ENCODE data around the gene JCHAIN.

DNA sequence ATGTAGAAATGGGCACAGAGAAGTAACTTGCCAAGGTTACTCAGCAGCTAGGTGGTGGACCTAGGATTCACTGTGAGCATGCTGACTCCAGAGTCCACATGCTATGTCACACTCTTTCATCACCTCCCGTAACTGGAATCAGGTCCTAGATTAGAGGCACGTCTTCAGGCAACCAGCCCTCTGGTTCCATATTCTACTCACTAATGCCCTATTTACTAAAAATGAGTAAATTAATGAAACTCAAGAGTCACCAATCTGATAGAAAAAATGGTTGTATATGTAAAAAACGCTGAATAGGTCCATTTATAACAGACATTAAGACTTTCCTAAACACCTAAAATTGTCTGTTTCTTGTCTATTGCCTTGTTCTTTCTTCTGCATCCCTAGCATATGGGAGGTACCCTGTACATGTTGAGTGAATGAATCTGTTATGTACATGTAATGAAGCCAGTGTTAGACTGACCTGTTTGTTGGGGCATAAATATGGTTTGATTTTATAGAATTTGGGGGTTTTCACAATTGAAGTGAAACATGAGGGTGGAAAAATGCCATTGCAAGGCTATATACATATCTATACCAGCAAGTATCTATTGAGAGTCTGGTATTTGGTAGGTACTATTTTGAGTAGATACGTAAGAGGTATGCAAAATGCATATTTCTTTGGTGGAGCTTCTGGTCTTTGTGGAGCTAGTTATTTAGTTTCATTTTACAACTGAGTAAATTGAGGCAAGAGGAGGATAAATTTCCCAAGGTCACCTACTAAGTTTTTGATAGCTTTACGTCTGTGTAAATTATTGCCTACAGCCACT, 48.0 kb upstream of the JCHAIN start:
- TF ChIP-seq ZFP30 (CRISPR knock-in tag; IDR thresholded peaks at IDR 0.05) (no peak), ZNF70 (CRISPR knock-in tag; IDR thresholded peaks at IDR 0.05) (no peak), ARNTL (CRISPR knock-in tag; IDR thresholded peaks at IDR 0.05; ENCODE audit: borderline replicate concordance, low read depth) (no peak), ZNF565 (CRISPR knock-in tag; conservative IDR thresholded peaks at IDR 0.05; ENCODE audit: low read depth) (no peak), RARB (CRISPR knock-in tag; IDR thresholded peaks at IDR 0.05) (no peak), ZFP3 (CRISPR knock-in tag; IDR thresholded peaks at IDR 0.05) (no peak), SNAI2 (CRISPR knock-in tag; IDR thresholded peaks at IDR 0.05) (no peak)
- TF ChIP-seq, protein P1, sequence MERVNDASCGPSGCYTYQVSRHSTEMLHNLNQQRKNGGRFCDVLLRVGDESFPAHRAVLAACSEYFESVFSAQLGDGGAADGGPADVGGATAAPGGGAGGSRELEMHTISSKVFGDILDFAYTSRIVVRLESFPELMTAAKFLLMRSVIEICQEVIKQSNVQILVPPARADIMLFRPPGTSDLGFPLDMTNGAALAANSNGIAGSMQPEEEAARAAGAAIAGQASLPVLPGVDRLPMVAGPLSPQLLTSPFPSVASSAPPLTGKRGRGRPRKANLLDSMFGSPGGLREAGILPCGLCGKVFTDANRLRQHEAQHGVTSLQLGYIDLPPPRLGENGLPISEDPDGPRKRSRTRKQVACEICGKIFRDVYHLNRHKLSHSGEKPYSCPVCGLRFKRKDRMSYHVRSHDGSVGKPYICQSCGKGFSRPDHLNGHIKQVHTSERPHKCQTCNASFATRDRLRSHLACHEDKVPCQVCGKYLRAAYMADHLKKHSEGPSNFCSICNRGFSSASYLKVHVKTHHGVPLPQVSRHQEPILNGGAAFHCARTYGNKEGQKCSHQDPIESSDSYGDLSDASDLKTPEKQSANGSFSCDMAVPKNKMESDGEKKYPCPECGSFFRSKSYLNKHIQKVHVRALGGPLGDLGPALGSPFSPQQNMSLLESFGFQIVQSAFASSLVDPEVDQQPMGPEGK (CRISPR knock-in tag; IDR thresholded peaks at IDR 0.05; ENCODE audit: borderline replicate concordance) = no peak
- TF ChIP-seq, protein P2, sequence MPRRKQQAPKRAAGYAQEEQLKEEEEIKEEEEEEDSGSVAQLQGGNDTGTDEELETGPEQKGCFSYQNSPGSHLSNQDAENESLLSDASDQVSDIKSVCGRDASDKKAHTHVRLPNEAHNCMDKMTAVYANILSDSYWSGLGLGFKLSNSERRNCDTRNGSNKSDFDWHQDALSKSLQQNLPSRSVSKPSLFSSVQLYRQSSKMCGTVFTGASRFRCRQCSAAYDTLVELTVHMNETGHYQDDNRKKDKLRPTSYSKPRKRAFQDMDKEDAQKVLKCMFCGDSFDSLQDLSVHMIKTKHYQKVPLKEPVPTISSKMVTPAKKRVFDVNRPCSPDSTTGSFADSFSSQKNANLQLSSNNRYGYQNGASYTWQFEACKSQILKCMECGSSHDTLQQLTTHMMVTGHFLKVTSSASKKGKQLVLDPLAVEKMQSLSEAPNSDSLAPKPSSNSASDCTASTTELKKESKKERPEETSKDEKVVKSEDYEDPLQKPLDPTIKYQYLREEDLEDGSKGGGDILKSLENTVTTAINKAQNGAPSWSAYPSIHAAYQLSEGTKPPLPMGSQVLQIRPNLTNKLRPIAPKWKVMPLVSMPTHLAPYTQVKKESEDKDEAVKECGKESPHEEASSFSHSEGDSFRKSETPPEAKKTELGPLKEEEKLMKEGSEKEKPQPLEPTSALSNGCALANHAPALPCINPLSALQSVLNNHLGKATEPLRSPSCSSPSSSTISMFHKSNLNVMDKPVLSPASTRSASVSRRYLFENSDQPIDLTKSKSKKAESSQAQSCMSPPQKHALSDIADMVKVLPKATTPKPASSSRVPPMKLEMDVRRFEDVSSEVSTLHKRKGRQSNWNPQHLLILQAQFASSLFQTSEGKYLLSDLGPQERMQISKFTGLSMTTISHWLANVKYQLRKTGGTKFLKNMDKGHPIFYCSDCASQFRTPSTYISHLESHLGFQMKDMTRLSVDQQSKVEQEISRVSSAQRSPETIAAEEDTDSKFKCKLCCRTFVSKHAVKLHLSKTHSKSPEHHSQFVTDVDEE (CRISPR knock-in tag; IDR thresholded peaks at IDR 0.05) = no peak
- TF ChIP-seq, protein P3, sequence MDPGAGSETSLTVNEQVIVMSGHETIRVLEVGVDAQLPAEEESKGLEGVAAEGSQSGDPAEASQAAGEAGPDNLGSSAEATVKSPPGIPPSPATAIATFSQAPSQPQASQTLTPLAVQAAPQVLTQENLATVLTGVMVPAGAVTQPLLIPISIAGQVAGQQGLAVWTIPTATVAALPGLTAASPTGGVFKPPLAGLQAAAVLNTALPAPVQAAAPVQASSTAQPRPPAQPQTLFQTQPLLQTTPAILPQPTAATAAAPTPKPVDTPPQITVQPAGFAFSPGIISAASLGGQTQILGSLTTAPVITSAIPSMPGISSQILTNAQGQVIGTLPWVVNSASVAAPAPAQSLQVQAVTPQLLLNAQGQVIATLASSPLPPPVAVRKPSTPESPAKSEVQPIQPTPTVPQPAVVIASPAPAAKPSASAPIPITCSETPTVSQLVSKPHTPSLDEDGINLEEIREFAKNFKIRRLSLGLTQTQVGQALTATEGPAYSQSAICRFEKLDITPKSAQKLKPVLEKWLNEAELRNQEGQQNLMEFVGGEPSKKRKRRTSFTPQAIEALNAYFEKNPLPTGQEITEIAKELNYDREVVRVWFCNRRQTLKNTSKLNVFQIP (CRISPR knock-in tag; IDR thresholded peaks at IDR 0.05; ENCODE audit: borderline replicate concordance, low read depth) = no peak

Data from SK-N-SH treated with all-trans-retinoic acid at 6 μM for 48 hours (cell line).